HL-60 (cell line): ENCODE results near the gene CEP19.
A peak's percentile ranks its signal among the peaks of the same experiment; 100 is the strongest.

Experiments
- DNase-seq, 2 experiments: peaks; one replicate each; pipeline ENCODE4 v3.0.0-alpha.2; 2010 to 2020; ENCODE audit warnings: low read depth in 1 of 2, low spot score in 1 of 2
- H3K27ac ChIP-seq: fragments of 250-450 bp; sonication (Bioruptor Pico); replicated peaks from 2 replicates; pipeline ENCODE4 v1.5.1; 2020; ENCODE audit warnings: mild to moderate bottlenecking, moderate library complexity
- H3K27me3 ChIP-seq: fragments of 250-450 bp; sonication (Bioruptor Pico); 2 replicates; pipeline ENCODE4 v1.5.1; 2021; ENCODE audit warnings: mild to moderate bottlenecking, moderate library complexity; ENCODE audit not compliant: insufficient read depth, poor library complexity, severe bottlenecking
- H3K4me3 ChIP-seq: replicated peaks from 2 replicates; pipeline ENCODE4 v1.5.1; 2011; ENCODE audit warnings: mild to moderate bottlenecking, control low read depth, low read length; ENCODE audit not compliant: insufficient read depth
- GABPA ChIP-seq: IDR thresholded peaks from 2 replicates; pipeline ENCODE4 v1.6.1; 2012; ENCODE audit warnings: low read depth
- POLR2AphosphoS5 ChIP-seq: IDR thresholded peaks from 2 replicates; pipeline ENCODE4 v1.6.1; 2012; ENCODE audit warnings: low read depth
- SPI1 ChIP-seq: IDR thresholded peaks from 2 replicates; pipeline ENCODE4 v1.6.1; 2012; ENCODE audit warnings: low read depth, mild to moderate bottlenecking, borderline replicate concordance
- TF ChIP-seq, protein P1 (sequence below): IDR thresholded peaks from one replicate; pipeline ENCODE4 v1.5.1; 2011; ENCODE audit warnings: low read length, control low read depth, inconsistent platforms; ENCODE audit not compliant: insufficient read depth
- TF ChIP-seq, protein P2 (sequence below): IDR thresholded peaks from 2 replicates; pipeline ENCODE4 v1.6.1; 2012; ENCODE audit warnings: low read depth; ENCODE audit not compliant: insufficient replicate concordance

Gene CEP19

DNA sequence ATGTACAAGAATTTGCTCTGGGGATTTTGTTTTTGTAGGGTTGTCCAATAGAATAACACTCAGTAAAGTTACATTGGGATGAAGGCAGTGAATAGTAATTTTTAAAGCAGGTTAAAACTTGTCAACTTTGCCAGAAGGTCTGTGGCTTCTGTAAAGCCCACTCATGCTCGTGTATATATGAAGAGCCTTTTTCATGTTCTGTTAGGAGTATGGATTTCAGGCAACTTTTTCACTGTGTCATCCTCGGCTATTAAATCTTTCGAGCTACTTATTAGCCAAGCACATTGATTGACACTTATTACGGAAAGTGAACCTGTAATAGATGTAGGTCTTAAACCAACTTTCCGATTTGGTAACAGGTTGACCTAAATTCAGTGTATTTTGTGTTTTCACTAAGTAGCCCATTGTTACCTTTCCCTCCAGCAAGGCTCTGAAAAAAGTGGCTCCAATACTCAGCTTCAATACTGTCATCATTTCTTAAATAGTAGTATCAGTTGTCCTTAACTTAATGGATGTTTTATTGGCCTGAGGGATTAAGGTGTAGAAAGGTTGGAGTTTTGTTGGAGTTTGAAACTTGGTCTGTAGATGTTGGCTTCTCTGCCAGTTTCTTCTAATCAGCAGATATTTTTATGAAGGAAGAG is 29.3 kb upstream of the CEP19 start:
- TF ChIP-seq, protein P1, sequence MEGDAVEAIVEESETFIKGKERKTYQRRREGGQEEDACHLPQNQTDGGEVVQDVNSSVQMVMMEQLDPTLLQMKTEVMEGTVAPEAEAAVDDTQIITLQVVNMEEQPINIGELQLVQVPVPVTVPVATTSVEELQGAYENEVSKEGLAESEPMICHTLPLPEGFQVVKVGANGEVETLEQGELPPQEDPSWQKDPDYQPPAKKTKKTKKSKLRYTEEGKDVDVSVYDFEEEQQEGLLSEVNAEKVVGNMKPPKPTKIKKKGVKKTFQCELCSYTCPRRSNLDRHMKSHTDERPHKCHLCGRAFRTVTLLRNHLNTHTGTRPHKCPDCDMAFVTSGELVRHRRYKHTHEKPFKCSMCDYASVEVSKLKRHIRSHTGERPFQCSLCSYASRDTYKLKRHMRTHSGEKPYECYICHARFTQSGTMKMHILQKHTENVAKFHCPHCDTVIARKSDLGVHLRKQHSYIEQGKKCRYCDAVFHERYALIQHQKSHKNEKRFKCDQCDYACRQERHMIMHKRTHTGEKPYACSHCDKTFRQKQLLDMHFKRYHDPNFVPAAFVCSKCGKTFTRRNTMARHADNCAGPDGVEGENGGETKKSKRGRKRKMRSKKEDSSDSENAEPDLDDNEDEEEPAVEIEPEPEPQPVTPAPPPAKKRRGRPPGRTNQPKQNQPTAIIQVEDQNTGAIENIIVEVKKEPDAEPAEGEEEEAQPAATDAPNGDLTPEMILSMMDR: no peak
- TF ChIP-seq SPI1: no peak
- TF ChIP-seq GABPA: no peak
- TF ChIP-seq POLR2AphosphoS5: no peak
- TF ChIP-seq, protein P2, sequence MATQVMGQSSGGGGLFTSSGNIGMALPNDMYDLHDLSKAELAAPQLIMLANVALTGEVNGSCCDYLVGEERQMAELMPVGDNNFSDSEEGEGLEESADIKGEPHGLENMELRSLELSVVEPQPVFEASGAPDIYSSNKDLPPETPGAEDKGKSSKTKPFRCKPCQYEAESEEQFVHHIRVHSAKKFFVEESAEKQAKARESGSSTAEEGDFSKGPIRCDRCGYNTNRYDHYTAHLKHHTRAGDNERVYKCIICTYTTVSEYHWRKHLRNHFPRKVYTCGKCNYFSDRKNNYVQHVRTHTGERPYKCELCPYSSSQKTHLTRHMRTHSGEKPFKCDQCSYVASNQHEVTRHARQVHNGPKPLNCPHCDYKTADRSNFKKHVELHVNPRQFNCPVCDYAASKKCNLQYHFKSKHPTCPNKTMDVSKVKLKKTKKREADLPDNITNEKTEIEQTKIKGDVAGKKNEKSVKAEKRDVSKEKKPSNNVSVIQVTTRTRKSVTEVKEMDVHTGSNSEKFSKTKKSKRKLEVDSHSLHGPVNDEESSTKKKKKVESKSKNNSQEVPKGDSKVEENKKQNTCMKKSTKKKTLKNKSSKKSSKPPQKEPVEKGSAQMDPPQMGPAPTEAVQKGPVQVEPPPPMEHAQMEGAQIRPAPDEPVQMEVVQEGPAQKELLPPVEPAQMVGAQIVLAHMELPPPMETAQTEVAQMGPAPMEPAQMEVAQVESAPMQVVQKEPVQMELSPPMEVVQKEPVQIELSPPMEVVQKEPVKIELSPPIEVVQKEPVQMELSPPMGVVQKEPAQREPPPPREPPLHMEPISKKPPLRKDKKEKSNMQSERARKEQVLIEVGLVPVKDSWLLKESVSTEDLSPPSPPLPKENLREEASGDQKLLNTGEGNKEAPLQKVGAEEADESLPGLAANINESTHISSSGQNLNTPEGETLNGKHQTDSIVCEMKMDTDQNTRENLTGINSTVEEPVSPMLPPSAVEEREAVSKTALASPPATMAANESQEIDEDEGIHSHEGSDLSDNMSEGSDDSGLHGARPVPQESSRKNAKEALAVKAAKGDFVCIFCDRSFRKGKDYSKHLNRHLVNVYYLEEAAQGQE: no peak
- Histone ChIP-seq H3K27ac (peak overlapping the region; percentile 89), H3K27me3 (no peaks in the 10 kb centered on the region), H3K4me3 (peak overlapping the region; percentile 47)
- no peak for DNase-seq

DNA sequence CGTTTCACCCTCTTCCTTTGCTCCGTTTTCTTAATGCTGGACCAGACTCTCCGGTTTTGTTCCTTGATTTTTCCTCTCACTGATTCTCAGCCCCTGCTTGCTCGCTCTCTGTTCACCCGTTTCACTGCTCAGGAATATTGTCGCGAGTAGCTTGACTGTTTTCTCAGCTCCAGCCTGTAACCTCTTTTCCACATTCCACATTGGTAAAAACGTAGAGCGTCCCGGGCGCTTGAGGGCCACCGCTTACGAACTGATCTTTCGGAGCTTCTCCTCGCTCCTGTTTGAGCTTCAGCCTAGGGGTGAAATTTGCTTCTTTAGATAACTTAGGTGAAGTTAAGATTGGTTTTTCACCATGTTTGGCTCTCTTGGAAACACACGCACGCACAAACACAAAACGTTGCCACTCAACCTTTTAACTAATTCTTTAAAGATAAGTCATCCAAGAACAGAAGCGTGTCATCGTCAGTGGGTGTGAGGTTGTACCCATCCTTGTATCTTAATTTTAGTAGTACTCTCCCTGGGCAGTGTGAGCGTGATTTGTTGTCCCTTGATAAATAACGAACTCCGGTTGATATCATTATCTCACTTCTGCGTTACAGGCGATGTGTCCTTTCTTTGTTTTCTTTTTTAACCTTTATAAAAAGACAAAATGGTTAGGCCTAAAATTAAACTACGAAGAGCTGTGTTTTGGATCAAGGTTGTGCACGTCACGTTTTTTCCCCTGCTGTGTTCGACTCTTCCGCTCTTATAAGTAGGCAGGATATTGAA is 28.6 kb upstream of the CEP19 start:
- H3K4me3 ChIP-seq: peak overlapping the region; percentile 47
- TF ChIP-seq, protein P2: no peak
- peak; percentile 51; the same call in 1 of the 2 replicates for TF ChIP-seq POLR2AphosphoS5
- no peak for DNase-seq
- no peaks in the 10 kb centered on the region for H3K27me3 ChIP-seq
- peak overlapping the region; percentile 89 for H3K27ac ChIP-seq

DNA sequence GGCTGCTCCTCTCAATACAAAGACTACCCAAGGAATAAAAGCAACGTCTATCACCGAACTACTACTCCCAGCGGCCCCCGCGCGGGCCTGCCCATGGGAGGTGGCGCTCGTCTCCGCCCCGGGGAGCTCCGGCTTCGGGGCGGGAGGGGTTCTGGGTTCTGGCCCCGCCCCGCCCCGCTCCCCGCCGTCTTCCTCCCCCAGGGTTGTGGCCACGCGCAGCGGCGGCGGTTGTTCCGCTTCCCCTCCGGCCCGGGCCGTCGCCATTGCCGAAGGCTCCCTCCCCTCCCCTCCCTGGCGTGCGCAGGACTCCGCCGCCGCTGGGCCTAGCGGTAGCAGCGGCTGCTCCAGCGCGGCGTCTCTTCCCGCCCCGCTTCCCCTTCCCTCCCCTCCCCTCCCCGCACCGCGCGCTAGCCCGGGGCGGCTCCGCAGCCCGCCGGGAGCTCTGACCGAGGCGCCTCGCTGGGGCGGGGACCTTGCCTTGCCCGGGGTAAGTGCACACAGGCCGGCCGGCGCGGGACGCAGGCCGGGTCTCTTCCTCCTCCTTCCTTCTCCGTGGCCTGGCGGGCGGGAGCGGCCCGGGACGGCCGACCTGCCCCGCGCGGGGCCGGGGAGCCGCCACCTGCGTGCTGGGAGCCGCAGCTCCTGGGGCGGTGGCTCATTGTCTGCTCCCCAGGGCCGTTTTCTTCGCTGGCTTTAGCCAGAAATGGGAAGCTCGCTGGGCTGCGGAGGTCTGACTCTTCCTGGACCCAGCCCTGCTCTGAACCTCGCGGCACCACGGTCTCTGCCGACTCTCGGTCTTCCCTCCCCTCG is 27.8 kb upstream of the CEP19 start, which contains the start of gene PAK2:
Gene PAK2, plus strand, starts transcription at position 187 of the 810 bp plus-strand sequence. CDS start 42,790 bp downstream, outside the sequence.
- H3K4me3 ChIP-seq: peak within 1 kb of the TSS; percentile 47
- DNase-seq: peak; percentile 82 to 95
- H3K27me3 ChIP-seq: no peaks in the 10 kb centered on the region
- peak within 1 kb of the TSS; percentile 89 for H3K27ac ChIP-seq
- peak; percentile 65; the same call in 1 of the 2 replicates for TF ChIP-seq POLR2AphosphoS5
- no peak for TF ChIP-seq GABPA
- peak; percentile 53; the same call in 1 of the 2 replicates for TF ChIP-seq SPI1
- TF ChIP-seq, protein P2: peak; percentile 40
- TF ChIP-seq, protein P1: no peak
